Nucleus accumbens (tissue), 56 donors: Measurements from ENCODE around the gene FCER2.

Source experiments
- DNase-seq, 56 donors: peaks; one replicate each; lab custom pipeline; 2025; lab: John Stamatoyannopoulos, UW

FCER2 gene

GRCh38 chr19:7679771-7680605 lies 21.9 kb downstream of the FCER2 start:
- peak in 1 of 56 donors; percentile 38 for DNase-seq

GRCh38 chr19:7678971-7679751 lies 22.8 kb downstream of the FCER2 start:
- DNase-seq: peak in 25 of 56 donors; percentile 2 to 50 (median 20)

GRCh38 chr19:7677669-7678311 lies 24.1 kb downstream of the FCER2 start:
- no peak for DNase-seq

GRCh38 chr19:7676854-7677253 lies 25.1 kb downstream of the FCER2 start, which contains the start of gene MCEMP1:
TSS of gene MCEMP1 (plus strand) at chr19:7677090. CDS start at chr19:7677121, 31 bp downstream.
- no peak for DNase-seq

GRCh38 chr19:7676376-7676775 lies 25.6 kb downstream of the FCER2 start:
- no peak for DNase-seq

GRCh38 chr19:7674010-7675005 lies 27.6 kb downstream of the FCER2 start:
- DNase-seq: peak in 22 of 56 donors; percentile 1 to 56 (median 18)

- no peak for DNase-seq
Measured at GRCh38 chr19:7672522-7672921, 29.4 kb downstream of the FCER2 start.

GRCh38 chr19:7670790-7671189 lies 31.1 kb downstream of the FCER2 start:
- peak in 2 of 56 donors; percentile 2 to 46 for DNase-seq

- DNase-seq: peak in 32 of 56 donors; percentile 2 to 74 (median 34)
Measured at GRCh38 chr19:7670150-7670783, 31.7 kb downstream of the FCER2 start.

- DNase-seq: no peak
Measured at GRCh38 chr19:7669641-7670040, 32.3 kb downstream of the FCER2 start.

- DNase-seq: no peak
Measured at GRCh38 chr19:7668842-7669241, 33.1 kb downstream of the FCER2 start, which contains the start of gene RETN. TSS of gene RETN (plus strand) at chr19:7669049. CDS start at chr19:7669327, 278 bp downstream.

GRCh38 chr19:7665076-7665475 lies 36.9 kb downstream of the FCER2 start:
- no peak for DNase-seq

GRCh38 chr19:7663706-7664105 lies 38.2 kb downstream of the FCER2 start:
- DNase-seq: no peak

GRCh38 chr19:7662657-7663056 lies 39.3 kb downstream of the FCER2 start:
- DNase-seq: no peak

GRCh38 chr19:7661744-7662538 lies 40.0 kb downstream of the FCER2 start:
- DNase-seq: no peak

GRCh38 chr19:7658219-7658686 lies 43.7 kb downstream of the FCER2 start:
- DNase-seq: peak in 27 of 56 donors; percentile 4 to 68 (median 19)

- DNase-seq: no peak
Measured at GRCh38 chr19:7657131-7657751, 44.7 kb downstream of the FCER2 start.

- no peak for DNase-seq
Measured at GRCh38 chr19:7655581-7655980, 46.4 kb downstream of the FCER2 start.
